Measurements from ENCODE around the gene POP4.

Gene POP4

DNA sequence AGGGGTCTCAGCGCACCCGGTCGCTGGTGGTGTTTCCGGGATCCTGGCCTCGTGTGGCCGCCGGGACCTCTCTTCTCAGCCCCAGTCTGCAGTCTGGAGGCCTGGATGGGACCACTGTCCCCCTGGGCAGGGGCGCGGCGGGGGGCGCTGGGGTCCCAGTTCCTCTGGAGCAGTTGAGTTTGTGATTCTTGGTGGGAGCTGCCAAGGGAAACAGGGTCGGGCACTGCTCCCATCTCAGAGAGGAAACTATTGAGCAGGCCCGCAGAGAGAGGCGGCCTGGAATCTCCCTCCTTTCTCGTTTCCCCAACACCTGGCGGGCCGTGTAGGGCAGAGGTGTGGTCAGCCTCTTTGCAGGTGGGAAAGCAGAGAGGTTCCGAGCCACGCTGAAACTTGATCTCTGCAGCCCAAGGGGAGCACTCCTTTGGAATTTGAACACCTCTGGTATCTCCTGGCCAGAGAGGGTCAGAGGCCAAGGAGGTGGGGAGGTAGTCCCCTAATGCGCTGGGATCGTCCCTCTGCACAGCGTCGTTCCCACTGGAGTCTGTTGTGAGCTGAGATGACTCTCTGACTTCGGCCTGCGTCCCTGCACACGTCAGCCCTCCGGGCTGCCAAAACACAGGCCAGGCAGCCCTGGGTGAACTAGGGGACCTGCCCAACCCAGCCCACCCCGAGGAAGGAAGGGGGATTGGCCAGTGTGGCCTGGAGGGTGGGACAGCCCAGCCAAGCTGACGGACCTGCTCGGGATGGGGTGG lies 59.9 kb downstream of the POP4 start:
- no peak for DNase-seq
